ENCODE measurements around the gene HDAC11.

Gene HDAC11

DNA sequence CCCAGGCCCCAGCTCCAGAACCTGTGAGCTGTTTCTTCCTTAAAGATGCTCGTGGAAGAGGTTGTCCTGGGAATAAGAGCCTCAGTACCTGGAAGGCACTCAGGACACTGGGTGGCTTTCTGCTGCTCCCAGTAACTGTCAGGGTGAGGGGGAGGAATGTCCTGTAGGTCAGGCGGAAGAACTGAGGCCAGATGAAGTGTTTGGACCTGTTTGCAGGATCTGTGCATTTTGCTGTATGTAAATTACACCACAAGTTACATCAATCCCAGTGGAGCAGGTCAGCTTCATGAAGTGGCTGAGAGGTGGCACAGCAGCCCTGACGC is 27.1 kb downstream of the HDAC11 start:
- no peaks in the 10 kb centered on the region for H3K27me3 Mint-ChIP-seq
- H3K4me3 Mint-ChIP-seq = no peak overlapping the region
- no peak overlapping the region for H3K27ac Mint-ChIP-seq
- no peaks in the 10 kb centered on the region for H3K4me1 Mint-ChIP-seq
- no peaks in the 10 kb centered on the region for H3K9me3 Mint-ChIP-seq
- H3K36me3 Mint-ChIP-seq = no peaks in the 10 kb centered on the region

DNA sequence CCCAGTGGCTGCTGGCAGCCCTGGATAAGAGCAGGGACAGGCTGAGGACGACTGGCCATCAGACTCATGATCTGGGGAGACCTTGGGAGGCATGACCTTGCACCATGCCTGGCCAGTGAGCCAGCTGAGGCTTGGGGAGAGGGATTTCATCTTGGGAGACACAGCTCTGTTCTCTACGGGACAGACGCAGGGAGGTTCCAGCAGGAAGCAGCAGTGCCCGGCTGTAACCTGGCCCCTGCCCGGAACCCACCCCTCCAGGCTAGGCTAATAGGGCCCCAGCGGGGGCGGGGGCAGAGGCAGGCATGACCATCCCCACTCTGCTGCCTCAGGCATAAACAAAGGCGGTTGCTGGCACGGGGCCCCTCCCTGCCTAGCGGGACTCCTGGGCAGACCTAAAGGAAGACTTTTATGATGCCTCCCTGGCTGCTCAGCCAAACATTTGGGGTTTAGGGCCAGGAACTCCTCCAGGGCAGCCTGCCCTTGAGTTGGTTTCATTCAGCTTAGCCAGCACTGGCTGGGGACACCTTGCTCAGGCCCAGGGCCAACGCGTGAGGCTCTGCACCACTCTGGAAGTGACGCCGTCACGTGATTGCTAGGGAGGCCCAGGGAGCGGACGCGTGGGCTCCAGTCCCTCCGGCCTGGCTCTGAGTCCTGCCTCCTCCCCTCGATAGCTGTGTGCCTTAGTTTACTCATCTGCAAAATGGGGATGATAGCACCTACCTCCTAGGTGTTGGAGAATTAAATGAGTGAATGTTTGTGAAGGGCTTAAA is 27.6 kb downstream of the HDAC11 start:
- Mint-ChIP-seq H3K27ac (no peak overlapping the region), H3K4me3 (no peak overlapping the region), H3K9me3 (no peaks in the 10 kb centered on the region), H3K27me3 (no peaks in the 10 kb centered on the region), H3K36me3 (no peaks in the 10 kb centered on the region), H3K4me1 (no peaks in the 10 kb centered on the region)

DNA sequence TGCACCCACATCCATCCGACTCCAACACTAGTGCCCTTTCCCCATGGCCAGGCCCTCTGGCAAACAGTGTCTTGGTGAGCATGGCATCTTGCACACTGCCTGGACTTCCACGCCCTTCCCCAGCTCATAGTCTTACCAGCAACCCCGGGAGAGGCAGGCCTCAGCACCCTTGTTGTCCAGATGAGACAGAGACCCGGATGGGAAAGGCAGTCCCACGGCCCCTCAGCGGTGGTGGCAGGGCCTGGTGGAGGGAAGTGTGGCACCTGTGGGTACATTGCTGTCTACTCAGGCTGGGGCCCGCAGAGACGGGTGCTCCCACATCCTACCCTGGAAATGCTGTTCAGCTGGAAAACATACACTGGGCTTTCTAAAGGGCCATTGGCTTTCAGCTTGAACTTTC is 28.4 kb downstream of the HDAC11 start:
- Mint-ChIP-seq H3K27me3 (no peaks in the 10 kb centered on the region), H3K36me3 (no peaks in the 10 kb centered on the region), H3K27ac (no peak overlapping the region), H3K4me1 (no peaks in the 10 kb centered on the region), H3K4me3 (no peak overlapping the region), H3K9me3 (no peaks in the 10 kb centered on the region)

DNA sequence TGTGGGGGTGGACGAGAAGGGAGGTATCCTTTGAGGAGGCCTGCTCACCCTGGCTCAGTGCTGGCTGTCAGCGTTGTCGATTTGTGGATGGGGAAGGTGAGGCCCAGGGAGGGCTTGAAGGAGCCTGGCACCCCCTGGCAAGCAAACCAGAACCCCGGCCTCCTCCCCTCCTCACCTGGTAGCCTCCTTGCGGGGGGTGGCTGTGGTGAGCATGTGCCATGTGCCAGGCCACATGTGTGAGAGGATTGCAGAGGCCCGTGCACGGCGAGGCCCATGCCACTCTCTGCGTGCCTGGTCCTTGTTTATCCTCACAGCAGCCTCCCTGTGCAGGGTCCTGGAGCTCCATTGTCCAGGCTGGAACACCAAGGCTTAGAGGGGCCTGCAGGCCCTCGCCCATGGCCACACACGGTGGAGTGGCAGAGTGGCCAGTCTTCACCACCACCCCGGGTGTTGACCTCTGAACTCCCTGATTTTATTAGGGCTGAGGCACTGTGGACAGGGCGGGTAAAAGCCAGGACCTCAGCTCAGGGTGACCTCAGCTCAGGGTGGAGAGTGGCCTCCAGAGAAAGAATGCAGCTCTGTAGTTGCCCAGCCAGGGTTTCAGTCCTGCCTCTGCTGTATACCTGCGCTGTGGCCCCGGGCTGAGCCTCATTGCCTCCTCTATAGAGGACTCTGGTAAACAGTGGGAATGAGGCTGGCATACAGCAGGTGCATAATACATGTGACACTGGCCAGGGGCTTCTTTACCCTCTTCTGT is 29.1 kb downstream of the HDAC11 start:
- no peak overlapping the region for H3K4me3 Mint-ChIP-seq
- H3K36me3 Mint-ChIP-seq = no peaks in the 10 kb centered on the region
- no peaks in the 10 kb centered on the region for H3K4me1 Mint-ChIP-seq
- H3K27me3 Mint-ChIP-seq = no peaks in the 10 kb centered on the region
- H3K27ac Mint-ChIP-seq = no peak overlapping the region
- no peaks in the 10 kb centered on the region for H3K9me3 Mint-ChIP-seq

DNA sequence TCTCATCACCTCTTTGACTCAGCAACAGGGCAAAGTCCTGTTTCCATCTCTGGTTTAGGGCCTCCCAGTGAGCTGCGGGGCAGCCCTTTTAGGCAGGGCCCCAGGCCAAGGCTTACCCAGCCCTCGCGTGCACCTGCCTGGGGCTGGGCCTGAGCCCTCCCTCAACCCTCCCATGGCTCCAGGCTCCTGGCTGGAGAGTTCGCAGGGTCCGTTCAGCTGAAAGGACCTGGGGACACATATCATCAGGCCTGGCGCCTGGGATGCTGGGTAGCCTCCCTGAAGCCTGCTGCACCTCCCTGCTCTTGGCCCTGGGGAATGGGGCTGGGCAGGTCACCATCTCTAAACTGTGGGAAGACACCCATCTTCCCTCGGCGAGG is 29.7 kb downstream of the HDAC11 start:
- Mint-ChIP-seq H3K27ac (no peak overlapping the region), H3K4me1 (no peaks in the 10 kb centered on the region), H3K4me3 (no peak overlapping the region), H3K27me3 (no peaks in the 10 kb centered on the region), H3K36me3 (no peaks in the 10 kb centered on the region), H3K9me3 (no peaks in the 10 kb centered on the region)

DNA sequence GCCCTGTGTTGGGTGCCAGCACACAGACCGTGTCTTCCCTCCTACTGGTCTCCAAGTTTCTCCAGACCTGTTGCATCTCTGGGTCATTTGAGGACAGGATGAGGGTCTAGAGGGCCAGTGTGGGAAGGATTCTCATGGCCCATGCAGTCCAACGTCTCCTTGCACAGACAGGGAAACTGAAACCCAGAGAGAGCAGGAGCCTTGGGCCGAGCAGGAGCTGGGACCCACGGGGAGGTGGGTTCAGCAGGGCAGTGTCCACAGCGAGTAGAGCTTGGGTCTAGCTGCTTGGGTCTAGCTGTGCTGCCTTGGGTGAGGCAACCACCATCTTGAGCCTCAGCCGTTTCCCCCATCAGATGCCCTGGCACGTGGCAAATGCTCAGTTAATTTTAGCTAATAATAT is 32.3 kb downstream of the HDAC11 start:
- Mint-ChIP-seq H3K4me1 (no peaks in the 10 kb centered on the region), H3K4me3 (no peak overlapping the region), H3K9me3 (no peaks in the 10 kb centered on the region), H3K27me3 (no peaks in the 10 kb centered on the region), H3K36me3 (no peaks in the 10 kb centered on the region), H3K27ac (no peak overlapping the region)

DNA sequence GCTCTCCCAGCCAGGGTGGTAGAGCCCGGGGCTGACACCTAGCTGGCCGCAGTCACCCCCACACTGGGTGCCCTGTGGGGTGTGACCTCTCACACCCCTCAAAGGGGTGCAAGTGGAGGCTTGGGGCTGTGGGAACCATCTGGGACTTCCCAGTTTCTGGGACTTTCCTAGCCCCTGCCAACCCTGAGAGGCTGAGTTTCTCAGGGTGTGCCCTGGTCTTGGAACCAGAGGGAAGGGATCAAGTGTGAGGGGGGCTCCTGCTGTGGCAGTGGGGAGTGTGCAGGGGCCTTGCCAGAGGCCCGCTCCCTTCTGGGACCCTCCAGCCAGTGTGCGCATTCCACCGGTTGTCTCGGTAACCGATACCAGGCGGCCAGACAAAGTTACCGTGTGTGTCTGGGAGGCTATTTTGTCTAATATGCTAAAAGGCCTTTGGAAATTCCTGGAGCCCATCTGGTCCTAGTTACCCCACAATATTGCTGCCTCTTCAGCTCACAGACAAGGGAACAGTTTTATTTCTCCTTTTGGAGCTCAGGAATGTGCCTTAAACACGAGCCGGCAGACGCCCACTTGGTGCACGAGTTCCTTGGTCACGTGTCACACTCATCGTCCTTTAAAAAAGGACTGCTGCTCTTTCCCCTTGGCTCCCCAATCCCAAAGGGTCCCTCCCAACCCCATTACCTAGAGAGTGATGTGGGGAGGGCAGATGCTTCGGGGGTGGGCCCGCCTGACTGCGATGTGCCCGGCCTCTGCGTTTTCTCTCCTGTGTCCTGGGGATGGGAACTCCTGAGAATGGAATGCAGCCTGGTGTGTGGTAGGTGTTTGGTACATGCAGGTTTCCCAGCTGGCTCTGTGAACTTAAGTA is 33.2 kb downstream of the HDAC11 start:
- Mint-ChIP-seq H3K27me3 (no peaks in the 10 kb centered on the region), H3K27ac (no peak overlapping the region), H3K9me3 (no peaks in the 10 kb centered on the region), H3K4me1 (no peaks in the 10 kb centered on the region), H3K4me3 (no peak overlapping the region), H3K36me3 (no peaks in the 10 kb centered on the region)

DNA sequence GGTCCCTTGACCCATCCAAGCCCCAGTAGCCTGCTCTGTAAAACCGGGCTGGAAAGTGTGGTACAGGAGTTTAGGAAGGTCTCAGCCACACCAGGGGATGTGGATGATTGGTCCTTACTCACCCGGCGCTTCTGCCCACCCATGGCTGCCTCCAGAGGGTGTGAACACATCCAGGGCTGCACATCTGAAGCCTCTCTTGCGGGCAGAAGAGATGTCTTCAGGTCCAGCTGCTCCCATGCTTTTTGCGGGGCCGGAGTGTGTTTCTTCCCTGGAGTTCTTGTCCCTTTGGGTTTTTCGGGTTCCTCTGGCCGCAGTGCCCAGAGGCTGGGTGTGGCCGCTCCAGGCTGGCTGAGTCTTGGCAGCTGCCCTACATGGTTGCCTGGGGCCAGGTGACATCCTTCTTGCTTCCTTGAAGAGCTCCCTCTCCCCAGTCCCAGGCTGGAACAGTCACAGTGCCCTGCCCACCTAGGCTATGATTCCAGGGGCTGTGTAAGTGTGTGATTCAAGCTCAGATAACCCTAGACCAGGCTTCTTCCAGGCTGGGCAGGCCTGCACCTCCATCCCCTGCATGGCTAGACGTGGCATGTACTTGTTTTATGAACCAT is 33.9 kb downstream of the HDAC11 start:
- H3K36me3 Mint-ChIP-seq = no peaks in the 10 kb centered on the region
- H3K4me3 Mint-ChIP-seq = no peak overlapping the region
- H3K27ac Mint-ChIP-seq = no peak overlapping the region
- no peaks in the 10 kb centered on the region for H3K9me3 Mint-ChIP-seq
- H3K4me1 Mint-ChIP-seq = no peaks in the 10 kb centered on the region
- no peaks in the 10 kb centered on the region for H3K27me3 Mint-ChIP-seq

DNA sequence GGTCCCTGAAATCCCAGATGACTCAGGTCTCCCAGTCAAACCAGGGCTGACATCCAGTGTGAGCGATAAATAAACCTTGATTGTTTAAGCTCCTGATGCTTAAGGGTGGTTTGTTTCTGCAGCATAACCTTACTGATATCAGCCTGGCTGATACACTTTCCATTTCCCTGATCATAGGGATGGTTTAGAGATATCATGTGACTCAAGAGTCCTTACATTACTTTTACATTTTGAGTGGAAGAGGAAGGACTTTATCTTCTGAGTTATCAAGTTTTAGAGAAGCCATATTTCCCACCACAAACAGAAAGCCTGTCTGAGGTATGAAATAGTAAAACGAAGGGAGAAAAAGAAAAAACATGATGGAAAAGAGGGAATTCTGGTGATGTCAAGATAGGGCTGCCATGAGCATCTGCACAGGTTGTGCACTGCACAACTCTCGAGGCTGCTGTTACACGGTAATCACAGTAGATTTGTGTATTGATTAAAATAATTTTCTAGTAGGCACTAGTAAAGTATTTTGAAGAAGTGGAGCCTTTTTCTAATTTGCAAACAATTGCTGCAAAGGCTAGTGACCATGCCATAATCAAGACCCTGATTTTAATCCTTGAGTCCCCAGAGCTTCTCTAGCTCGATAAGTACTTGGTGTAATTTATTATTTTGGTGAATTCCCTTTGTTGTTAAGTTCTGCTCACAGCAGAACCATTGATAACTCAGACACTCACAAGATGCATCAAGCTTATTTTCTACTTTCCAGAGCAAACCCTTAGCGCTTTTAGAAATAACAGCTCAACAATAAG is 34.7 kb downstream of the HDAC11 start:
- Mint-ChIP-seq H3K27ac (no peak overlapping the region), H3K27me3 (no peaks in the 10 kb centered on the region), H3K4me1 (no peaks in the 10 kb centered on the region), H3K4me3 (no peak overlapping the region), H3K36me3 (no peaks in the 10 kb centered on the region), H3K9me3 (no peaks in the 10 kb centered on the region)

DNA sequence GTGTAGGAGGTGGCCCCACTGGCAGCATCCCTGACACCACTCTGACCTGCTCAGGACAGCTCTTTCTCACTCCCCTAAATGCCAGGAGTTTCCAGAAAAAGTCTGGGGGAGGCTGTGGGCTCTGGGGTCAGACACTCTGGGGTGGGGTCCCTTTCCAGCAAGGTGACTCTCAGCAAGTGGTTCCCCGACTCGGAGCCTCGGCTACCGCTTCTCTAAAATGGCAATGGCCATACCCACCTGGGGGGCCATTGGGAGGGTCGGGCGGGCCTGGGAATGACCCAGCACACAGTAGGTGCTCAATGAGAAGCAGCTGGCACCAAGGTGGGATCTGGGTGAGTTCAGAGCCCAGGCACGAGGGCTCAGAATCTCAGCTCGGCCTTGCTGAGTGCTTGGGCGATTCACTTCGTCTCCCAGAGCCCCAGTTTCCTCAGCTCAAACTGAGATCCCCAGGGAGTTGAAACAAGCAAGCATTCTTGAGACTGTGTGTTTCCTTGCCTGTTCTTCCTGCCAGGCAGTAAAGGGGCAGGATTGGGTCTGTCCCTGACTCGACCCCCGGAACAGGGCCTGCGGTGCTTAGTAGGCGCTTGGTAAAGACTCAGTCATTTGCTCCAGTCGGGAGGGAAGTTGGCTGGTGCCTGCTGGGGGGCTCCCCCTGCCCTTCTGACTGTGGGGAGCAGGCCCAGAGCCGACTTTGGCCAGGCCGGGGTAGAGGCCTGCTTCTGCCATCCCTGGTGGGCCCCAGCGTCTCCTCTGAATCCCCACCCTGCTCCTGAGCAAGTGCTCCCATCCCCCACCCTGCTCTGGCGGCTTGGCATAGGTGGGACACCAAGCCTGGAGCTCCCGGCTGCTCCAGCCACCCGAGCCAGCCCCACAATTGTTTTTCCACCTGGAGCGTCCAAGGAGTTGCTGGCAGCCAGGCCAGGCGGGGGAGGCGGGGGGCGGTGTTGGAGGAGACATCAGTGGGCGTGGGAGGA is 36.0 kb downstream of the HDAC11 start:
- Mint-ChIP-seq H3K36me3 (no peaks in the 10 kb centered on the region), H3K4me3 (no peak overlapping the region), H3K4me1 (no peaks in the 10 kb centered on the region), H3K27me3 (no peaks in the 10 kb centered on the region), H3K27ac (no peak overlapping the region), H3K9me3 (no peaks in the 10 kb centered on the region)

DNA sequence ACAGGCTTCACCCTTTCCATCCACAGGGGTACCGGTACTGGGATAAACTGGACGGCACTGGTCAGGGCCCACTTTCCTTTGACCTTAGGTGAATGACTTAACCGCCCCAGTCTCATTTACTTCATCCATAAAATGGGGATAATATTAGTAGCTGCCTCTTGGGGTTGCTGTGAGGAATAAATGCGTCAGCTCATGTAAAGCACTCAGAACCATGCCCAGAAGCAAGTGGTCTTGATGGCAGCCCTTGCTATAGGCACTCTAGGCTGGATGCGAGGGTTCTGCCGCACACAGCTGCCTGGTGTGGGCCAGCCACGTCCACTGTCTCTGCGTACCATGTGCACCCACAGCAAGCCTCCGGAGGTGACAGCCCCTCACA is 36.6 kb downstream of the HDAC11 start:
- no peak overlapping the region for H3K4me3 Mint-ChIP-seq

DNA sequence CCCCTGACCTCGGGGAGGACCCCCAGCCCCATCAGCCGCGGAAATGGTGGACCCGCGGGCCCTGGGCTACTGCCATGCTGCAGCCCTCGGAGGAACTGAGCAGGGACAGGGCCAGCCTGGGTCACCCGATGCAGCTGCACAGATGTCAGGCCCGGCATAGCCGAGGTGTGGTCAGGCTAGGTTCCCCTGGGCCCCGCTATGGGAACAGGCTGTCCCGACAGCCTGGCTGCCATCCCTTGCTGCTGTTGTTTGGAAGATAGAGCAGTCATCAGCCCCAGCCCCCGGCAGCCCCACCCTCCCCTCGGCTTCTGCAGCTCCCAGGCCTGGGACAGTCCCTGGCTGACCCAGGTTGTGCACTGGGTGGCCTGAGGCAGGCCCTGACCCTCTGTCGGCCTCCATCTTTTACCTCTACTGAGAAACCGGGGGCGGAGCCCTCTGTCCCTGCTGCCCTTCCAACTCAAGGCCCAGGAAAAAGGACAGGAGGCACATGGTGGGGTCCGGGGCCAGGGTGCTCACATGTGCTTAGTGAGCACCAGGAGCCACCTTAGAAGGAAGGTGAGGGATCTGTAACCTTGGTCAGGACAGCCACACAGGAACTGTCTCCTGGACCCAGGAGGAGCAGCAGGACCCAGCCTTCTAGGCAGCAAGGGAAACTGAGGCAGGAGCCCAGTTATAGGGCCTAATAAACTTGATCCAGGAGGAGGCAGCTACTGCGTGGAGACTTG is 37.3 kb downstream of the HDAC11 start:
- no peak overlapping the region for H3K27ac Mint-ChIP-seq
- no peaks in the 10 kb centered on the region for H3K27me3 Mint-ChIP-seq
- no peaks in the 10 kb centered on the region for H3K4me1 Mint-ChIP-seq
- H3K36me3 Mint-ChIP-seq = no peaks in the 10 kb centered on the region
- H3K4me3 Mint-ChIP-seq = no peak overlapping the region
- H3K9me3 Mint-ChIP-seq = no peaks in the 10 kb centered on the region

More for the DNA sequence above, 36.6 kb downstream of the HDAC11 start:
- H3K27ac Mint-ChIP-seq = no peak overlapping the region
- no peaks in the 10 kb centered on the region for H3K9me3 Mint-ChIP-seq
- H3K27me3 Mint-ChIP-seq = no peaks in the 10 kb centered on the region
- no peaks in the 10 kb centered on the region for H3K4me1 Mint-ChIP-seq
- H3K36me3 Mint-ChIP-seq = no peaks in the 10 kb centered on the region

DNA sequence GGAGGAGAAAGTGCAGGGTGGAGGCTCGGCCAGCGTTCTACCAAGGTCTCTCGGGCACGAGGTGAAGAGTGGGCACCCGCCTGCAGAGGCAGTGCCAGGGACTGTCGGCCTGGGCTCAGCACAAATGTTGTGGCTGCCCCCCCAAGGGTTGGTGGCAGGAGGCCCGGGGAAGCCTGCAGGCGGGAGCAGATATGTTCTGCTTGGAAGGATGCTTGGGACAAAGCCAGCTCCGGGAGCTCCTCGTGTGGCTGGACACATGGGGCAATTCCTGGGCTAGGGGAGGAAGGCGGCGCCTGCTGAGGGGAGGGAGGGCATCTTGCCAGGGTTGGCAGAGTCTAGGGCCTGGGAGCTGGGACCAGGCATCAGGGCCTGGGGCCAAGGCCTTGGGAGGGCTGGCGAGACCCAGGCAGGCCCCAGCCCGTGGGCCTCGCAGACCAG is 38.4 kb downstream of the HDAC11 start:
- no peak overlapping the region for H3K4me3 Mint-ChIP-seq

More for the DNA sequence above, 38.4 kb downstream of the HDAC11 start:
- Mint-ChIP-seq H3K4me1 (no peaks in the 10 kb centered on the region), H3K36me3 (no peaks in the 10 kb centered on the region), H3K27me3 (no peaks in the 10 kb centered on the region), H3K9me3 (no peaks in the 10 kb centered on the region), H3K27ac (no peak overlapping the region)
